HCT116 (cell line): ENCODE measurements around the gene RANBP17. TPM values are rescaled to one million over a fixed set of nuclear protein-coding genes. Genes with fewer than 3 reads are reported as not detected.

Experiments
- ATAC-seq: fragments of 200-7000 bp; cut with Tn5 transposase; 2 replicates; pipeline ENCODE4 v1.9.1; 2020; ENCODE audit warnings: mild to moderate bottlenecking, moderate library complexity
- BruUV-seq: library from RNA; stranded (reverse); fragments of 400-500 nt; replicated peaks from 2 replicates; lab custom pipeline; 2021; lab: Mats Ljungman, UMichigan
- CTCF ChIA-PET: fragments of 300-600 bp; sonication (Branson Sonifier 250); formaldehyde crosslinking; loops from one replicate; lab custom pipeline; 2021; ENCODE audit warnings: antibody characterized with exemption; lab: Charles Lee
- POLR2A ChIA-PET: fragments of 300-600, 350-600 bp; sonication (Branson Sonifier 250); formaldehyde crosslinking; loops from one replicate; lab custom pipeline; 2021; ENCODE audit warnings: antibody characterized with exemption; lab: Charles Lee
- RAD21 ChIA-PET, 2 experiments: fragments of 300-600 bp; sonication (Branson Sonifier 250); formaldehyde crosslinking; loops; one replicate each; lab custom pipeline; 2023; ENCODE audit warnings: low total read pairs in 2 of 2; ENCODE audit not compliant: uncharacterized antibody in 2 of 2, unreplicated experiment in 2 of 2, low non-redundant PET in 1 of 2; lab: Charles Lee
- DNase-seq: peaks from one replicate; pipeline ENCODE4 v3.0.0-alpha.2; 2010; ENCODE audit warnings: low read depth, low spot score
- H2AFZ ChIP-seq: fragments of 200-600 bp; shearing (Covaris generic), sonication (generic); 2 replicates; pipeline ENCODE4 v1.6.1; 2017; ENCODE audit warnings: low read depth, mixed run types, mixed read lengths, antibody characterized with exemption, low read length; ENCODE audit not compliant: poor library complexity, severe bottlenecking
- H3K27ac ChIP-seq: 2 replicates; pipeline ENCODE4 v1.5.1; 2012; ENCODE audit warnings: low read depth, low read length
- H3K27me3 ChIP-seq: fragments of 200-600 bp; sonication (generic); 2 replicates; pipeline ENCODE4 v1.6.1; 2016; ENCODE audit warnings: mixed run types, low read length, mixed read lengths; ENCODE audit not compliant: insufficient read depth
- H3K36me3 ChIP-seq, 2 experiments: fragments of 200-500 bp in 1 of 2; fragments of 200-600 bp in 1 of 2; sonication (Bioruptor generic) in 1 of 2; sonication (generic) in 1 of 2; 2 replicates each; pipeline versions ENCODE4 v1.5.1 to v1.6.1; 2014 to 2016; ENCODE audit warnings: low read length in 2 of 2, inconsistent platforms in 1 of 2, mixed read lengths in 1 of 2, mixed run types in 1 of 2; ENCODE audit not compliant: insufficient read depth in 2 of 2, control insufficient read depth in 1 of 2
- H3K4me1 ChIP-seq, 2 experiments: fragments of 200-600 bp in 1 of 2; sonication (generic) in 1 of 2; 2 replicates each; pipeline versions ENCODE4 v1.5.1 to v1.6.1; 2012 to 2017; ENCODE audit warnings: low read length in 2 of 2, inconsistent platforms in 1 of 2, mild to moderate bottlenecking in 1 of 2, mixed read lengths in 1 of 2, mixed run types in 1 of 2, moderate library complexity in 1 of 2; ENCODE audit not compliant: insufficient read depth in 2 of 2, control insufficient read depth in 1 of 2
- H3K4me2 ChIP-seq: fragments of 200-600 bp; sonication (generic); 2 replicates; pipeline ENCODE4 v1.6.1; 2017; ENCODE audit warnings: mixed run types, low read length, mixed read lengths
- H3K4me3 ChIP-seq, 2 experiments: fragments of 200-600 bp in 1 of 2; sonication (generic) in 1 of 2; replicated peaks in 1 of 2; 2 replicates each; pipeline ENCODE4 v1.5.1; 2011 to 2016; ENCODE audit warnings: low read length in 2 of 2, control low read depth in 1 of 2, low read depth in 1 of 2, mild to moderate bottlenecking in 1 of 2, mixed read lengths in 1 of 2, mixed run types in 1 of 2
- H3K79me2 ChIP-seq: fragments of 200-600 bp; sonication (generic); 2 replicates; pipeline ENCODE4 v1.6.1; 2017; ENCODE audit warnings: mild to moderate bottlenecking, mixed run types, low read length, moderate library complexity, mixed read lengths; ENCODE audit not compliant: insufficient read depth
- H3K9ac ChIP-seq: fragments of 200-600 bp; sonication (generic); 2 replicates; pipeline ENCODE4 v1.6.1; 2016; ENCODE audit warnings: low read length, mixed read lengths
- H3K9me2 ChIP-seq: fragments of 200-600 bp; sonication (generic), shearing (Covaris generic); 2 replicates; pipeline ENCODE4 v1.6.1; 2017; ENCODE audit warnings: mixed run types, mild to moderate bottlenecking, moderate library complexity; ENCODE audit not compliant: insufficient read depth
- H3K9me3 ChIP-seq, 2 experiments: fragments of 200-500 bp in 1 of 2; fragments of 200-600 bp in 1 of 2; sonication (Bioruptor generic) in 1 of 2; sonication (generic) in 1 of 2; 2 replicates each; pipeline ENCODE4 v1.6.1; 2014 to 2017; ENCODE audit warnings: low read length in 2 of 2, mixed read lengths in 2 of 2, inconsistent platforms in 1 of 2, low read depth in 1 of 2, mild to moderate bottlenecking in 1 of 2, mixed run types in 1 of 2, moderate library complexity in 1 of 2; ENCODE audit not compliant: control insufficient read depth in 1 of 2, insufficient read depth in 1 of 2
- H4K20me1 ChIP-seq: fragments of 200-600 bp; sonication (generic), shearing (Covaris generic); 2 replicates; pipeline ENCODE4 v1.6.1; 2017; ENCODE audit warnings: mixed run types, mild to moderate bottlenecking, moderate library complexity; ENCODE audit not compliant: insufficient read depth
- CBX3 ChIP-seq: IDR thresholded peaks from 2 replicates; pipeline ENCODE4 v1.6.1; 2012; ENCODE audit warnings: low read depth
- EGR1 ChIP-seq: IDR thresholded peaks from 2 replicates; pipeline ENCODE4 v1.6.1; 2012; ENCODE audit warnings: low read depth
- ELF1 ChIP-seq: IDR thresholded peaks from 2 replicates; pipeline ENCODE4 v1.6.1; 2012; ENCODE audit warnings: low read depth, borderline replicate concordance
- EZH2 ChIP-seq: fragments of 200-600 bp; sonication (generic); IDR thresholded peaks from 2 replicates; pipeline ENCODE4 v1.6.1; 2017; ENCODE audit warnings: antibody characterized with exemption, mixed run types
- EZH2phosphoT487 ChIP-seq: fragments of 200-600 bp; IDR thresholded peaks from 2 replicates; pipeline ENCODE4 v1.6.1; 2018; ENCODE audit warnings: antibody characterized with exemption, borderline replicate concordance
- FOSL1 ChIP-seq: IDR thresholded peaks from 2 replicates; pipeline ENCODE4 v1.6.1; 2012; ENCODE audit warnings: low read depth
- JUND ChIP-seq: IDR thresholded peaks from 2 replicates; pipeline ENCODE4 v1.6.1; 2012
- POLR2AphosphoS5 ChIP-seq: IDR thresholded peaks from 2 replicates; pipeline ENCODE4 v1.6.1; 2011; ENCODE audit warnings: mild to moderate bottlenecking, low read depth, low read length, moderate library complexity
- RAD21 ChIP-seq: IDR thresholded peaks from 2 replicates; pipeline ENCODE4 v1.6.1; 2012; ENCODE audit warnings: low read depth, mild to moderate bottlenecking
- SIN3A ChIP-seq: IDR thresholded peaks from 2 replicates; pipeline ENCODE4 v1.6.1; 2012; ENCODE audit warnings: low read depth
- SRF ChIP-seq: IDR thresholded peaks from 2 replicates; pipeline ENCODE4 v1.6.1; 2012; ENCODE audit warnings: low read depth
- ZFX ChIP-seq: fragments of 450-650 bp; IDR thresholded peaks from 2 replicates; pipeline ENCODE4 v1.6.1; 2017
- intact Hi-C: fragments of 100-400 bp; cut with micrococcal nuclease; formaldehyde crosslinking; loops from 2 replicates; pipeline ENCODE4 v1.10.0; 2022
- total RNA-seq: library from RNA; stranded (reverse); gene quantifications from one replicate; pipeline ENCODE4 v1.2.1, GENCODE V29; 2021; ENCODE audit not compliant: unreplicated experiment
- TF ChIP-seq, protein P1 (sequence below): IDR thresholded peaks from 2 replicates; pipeline ENCODE4 v1.6.1; 2012; ENCODE audit warnings: low read depth
- TF ChIP-seq, protein P2 (sequence below), 3 experiments: fragments of 200-600 bp in 1 of 3; sonication (generic) in 1 of 3; IDR thresholded peaks in 2 of 3; conservative IDR thresholded peaks in 1 of 3; 2 replicates each; pipeline ENCODE4 v1.5.1; 2012 to 2017; ENCODE audit warnings: low read depth in 2 of 3, low read length in 2 of 3, antibody characterized with exemption in 1 of 3, borderline replicate concordance in 1 of 3, control low read depth in 1 of 3, mild to moderate bottlenecking in 1 of 3, mixed read lengths in 1 of 3, mixed run types in 1 of 3, moderate library complexity in 1 of 3; ENCODE audit not compliant: insufficient read depth in 1 of 3
- TF ChIP-seq, protein P3 (sequence below): IDR thresholded peaks from 2 replicates; pipeline ENCODE4 v1.6.1; 2011; ENCODE audit warnings: mild to moderate bottlenecking, low read length, moderate library complexity; ENCODE audit not compliant: insufficient replicate concordance; ENCODE audit errors: extremely low read depth

RANBP17 gene
- total RNA-seq, 1 experiment from 2014 or later = 18.2 TPM

DNA sequence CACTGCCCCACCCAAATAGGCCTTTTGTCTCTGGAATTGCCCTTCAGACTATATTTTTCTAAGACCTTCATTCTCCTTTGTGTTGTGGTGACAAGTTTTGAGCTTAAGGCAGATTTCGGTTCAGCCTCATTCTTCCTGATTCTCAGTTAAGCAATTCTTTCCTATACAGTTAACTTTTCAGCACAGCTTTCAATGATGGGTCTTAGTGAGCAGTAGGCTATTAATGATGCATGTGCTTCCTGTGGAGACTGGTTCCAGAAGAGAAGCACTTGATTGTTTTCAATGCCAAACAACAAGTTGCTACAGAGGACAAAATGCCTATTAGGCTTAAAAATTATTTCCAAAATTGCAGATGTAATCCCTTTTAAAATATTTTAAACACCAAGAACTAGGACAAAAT, 399.5 kb downstream of the RANBP17 start (continued):
- TF ChIP-seq, protein P1, sequence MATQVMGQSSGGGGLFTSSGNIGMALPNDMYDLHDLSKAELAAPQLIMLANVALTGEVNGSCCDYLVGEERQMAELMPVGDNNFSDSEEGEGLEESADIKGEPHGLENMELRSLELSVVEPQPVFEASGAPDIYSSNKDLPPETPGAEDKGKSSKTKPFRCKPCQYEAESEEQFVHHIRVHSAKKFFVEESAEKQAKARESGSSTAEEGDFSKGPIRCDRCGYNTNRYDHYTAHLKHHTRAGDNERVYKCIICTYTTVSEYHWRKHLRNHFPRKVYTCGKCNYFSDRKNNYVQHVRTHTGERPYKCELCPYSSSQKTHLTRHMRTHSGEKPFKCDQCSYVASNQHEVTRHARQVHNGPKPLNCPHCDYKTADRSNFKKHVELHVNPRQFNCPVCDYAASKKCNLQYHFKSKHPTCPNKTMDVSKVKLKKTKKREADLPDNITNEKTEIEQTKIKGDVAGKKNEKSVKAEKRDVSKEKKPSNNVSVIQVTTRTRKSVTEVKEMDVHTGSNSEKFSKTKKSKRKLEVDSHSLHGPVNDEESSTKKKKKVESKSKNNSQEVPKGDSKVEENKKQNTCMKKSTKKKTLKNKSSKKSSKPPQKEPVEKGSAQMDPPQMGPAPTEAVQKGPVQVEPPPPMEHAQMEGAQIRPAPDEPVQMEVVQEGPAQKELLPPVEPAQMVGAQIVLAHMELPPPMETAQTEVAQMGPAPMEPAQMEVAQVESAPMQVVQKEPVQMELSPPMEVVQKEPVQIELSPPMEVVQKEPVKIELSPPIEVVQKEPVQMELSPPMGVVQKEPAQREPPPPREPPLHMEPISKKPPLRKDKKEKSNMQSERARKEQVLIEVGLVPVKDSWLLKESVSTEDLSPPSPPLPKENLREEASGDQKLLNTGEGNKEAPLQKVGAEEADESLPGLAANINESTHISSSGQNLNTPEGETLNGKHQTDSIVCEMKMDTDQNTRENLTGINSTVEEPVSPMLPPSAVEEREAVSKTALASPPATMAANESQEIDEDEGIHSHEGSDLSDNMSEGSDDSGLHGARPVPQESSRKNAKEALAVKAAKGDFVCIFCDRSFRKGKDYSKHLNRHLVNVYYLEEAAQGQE = no peak
- TF ChIP-seq ZFX (no peak), SRF (no peak), EZH2phosphoT487 (no peak), EGR1 (no peak), POLR2AphosphoS5 (no peak), ELF1 (no peak), JUND (no peak), CBX3 (no peak), FOSL1 (no peak)
- TF ChIP-seq, protein P2, sequence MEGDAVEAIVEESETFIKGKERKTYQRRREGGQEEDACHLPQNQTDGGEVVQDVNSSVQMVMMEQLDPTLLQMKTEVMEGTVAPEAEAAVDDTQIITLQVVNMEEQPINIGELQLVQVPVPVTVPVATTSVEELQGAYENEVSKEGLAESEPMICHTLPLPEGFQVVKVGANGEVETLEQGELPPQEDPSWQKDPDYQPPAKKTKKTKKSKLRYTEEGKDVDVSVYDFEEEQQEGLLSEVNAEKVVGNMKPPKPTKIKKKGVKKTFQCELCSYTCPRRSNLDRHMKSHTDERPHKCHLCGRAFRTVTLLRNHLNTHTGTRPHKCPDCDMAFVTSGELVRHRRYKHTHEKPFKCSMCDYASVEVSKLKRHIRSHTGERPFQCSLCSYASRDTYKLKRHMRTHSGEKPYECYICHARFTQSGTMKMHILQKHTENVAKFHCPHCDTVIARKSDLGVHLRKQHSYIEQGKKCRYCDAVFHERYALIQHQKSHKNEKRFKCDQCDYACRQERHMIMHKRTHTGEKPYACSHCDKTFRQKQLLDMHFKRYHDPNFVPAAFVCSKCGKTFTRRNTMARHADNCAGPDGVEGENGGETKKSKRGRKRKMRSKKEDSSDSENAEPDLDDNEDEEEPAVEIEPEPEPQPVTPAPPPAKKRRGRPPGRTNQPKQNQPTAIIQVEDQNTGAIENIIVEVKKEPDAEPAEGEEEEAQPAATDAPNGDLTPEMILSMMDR (IDR thresholded peaks at IDR 0.05 in 2 of 3, conservative IDR thresholded peaks at IDR 0.05 in 1 of 3; ENCODE audit: borderline replicate concordance in 1 of 3, insufficient read depth in 1 of 3, low read depth in 2 of 3, low read length in 2 of 3) = no peak

DNA sequence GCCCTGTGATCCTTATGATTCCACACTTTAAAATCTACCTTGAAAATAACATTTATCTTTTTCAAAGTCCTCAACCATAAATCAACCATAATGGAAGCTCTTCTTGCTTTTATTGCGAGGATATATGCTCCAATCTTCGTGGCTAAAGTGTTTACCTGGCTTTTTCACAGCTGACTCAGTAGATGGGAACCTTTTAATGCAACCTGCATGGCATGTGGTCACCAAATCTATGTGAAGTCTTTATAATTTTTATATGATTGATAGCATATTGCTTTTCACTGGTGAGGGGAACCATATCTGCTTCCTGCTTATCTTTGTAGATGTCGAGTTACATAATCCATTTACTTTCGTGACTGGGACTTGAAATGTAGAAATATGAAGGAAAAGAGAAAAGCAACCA, 400.1 kb downstream of the RANBP17 start:
- no peak overlapping the region for H2AFZ ChIP-seq
- RAD21 ChIA-PET = no interaction called here
- H3K4me3 ChIP-seq = no peak overlapping the region
- POLR2A ChIA-PET = no interaction called here
- H4K20me1 ChIP-seq = no peaks in the 10 kb centered on the region
- H3K9me3 ChIP-seq = no peaks in the 10 kb centered on the region
- intact Hi-C loops = no loop called here
- no peaks in the 10 kb centered on the region for H3K4me1 ChIP-seq
- CTCF ChIA-PET = interaction anchor here (3.0 kb wide), 1 partner anchor 11 kb away, joined by 10 read pairs; no protein-coding TSS in a partner anchor
- H3K27me3 ChIP-seq = no peaks in the 10 kb centered on the region
- H3K9me2 ChIP-seq = no peaks in the 10 kb centered on the region
- H3K9ac ChIP-seq = no peak overlapping the region
- BruUV-seq = no TSS peak
- H3K79me2 ChIP-seq = no peaks in the 10 kb centered on the region
- no peaks in the 10 kb centered on the region for H3K36me3 ChIP-seq
- DNase-seq = no peak
- ATAC-seq = no peak
- no peak overlapping the region for H3K4me2 ChIP-seq
- no peak overlapping the region for H3K27ac ChIP-seq
- TF ChIP-seq RAD21 (no peak), EZH2 (no peak), FOSL1 (no peak), SIN3A (no peak)
- TF ChIP-seq, protein P1 = no peak
- TF ChIP-seq, protein P3, sequence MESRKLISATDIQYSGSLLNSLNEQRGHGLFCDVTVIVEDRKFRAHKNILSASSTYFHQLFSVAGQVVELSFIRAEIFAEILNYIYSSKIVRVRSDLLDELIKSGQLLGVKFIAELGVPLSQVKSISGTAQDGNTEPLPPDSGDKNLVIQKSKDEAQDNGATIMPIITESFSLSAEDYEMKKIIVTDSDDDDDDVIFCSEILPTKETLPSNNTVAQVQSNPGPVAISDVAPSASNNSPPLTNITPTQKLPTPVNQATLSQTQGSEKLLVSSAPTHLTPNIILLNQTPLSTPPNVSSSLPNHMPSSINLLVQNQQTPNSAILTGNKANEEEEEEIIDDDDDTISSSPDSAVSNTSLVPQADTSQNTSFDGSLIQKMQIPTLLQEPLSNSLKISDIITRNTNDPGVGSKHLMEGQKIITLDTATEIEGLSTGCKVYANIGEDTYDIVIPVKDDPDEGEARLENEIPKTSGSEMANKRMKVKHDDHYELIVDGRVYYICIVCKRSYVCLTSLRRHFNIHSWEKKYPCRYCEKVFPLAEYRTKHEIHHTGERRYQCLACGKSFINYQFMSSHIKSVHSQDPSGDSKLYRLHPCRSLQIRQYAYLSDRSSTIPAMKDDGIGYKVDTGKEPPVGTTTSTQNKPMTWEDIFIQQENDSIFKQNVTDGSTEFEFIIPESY = no peak
